ENCODE measurements around the gene SS18.

Gene SS18

GRCh38 chr18:26021061-26021754, 69.2 kb downstream of the SS18 start:
- DNase-seq (ENCODE audit: insufficient read length, low spot score) = no peak
- TF ChIP-seq, protein P1, sequence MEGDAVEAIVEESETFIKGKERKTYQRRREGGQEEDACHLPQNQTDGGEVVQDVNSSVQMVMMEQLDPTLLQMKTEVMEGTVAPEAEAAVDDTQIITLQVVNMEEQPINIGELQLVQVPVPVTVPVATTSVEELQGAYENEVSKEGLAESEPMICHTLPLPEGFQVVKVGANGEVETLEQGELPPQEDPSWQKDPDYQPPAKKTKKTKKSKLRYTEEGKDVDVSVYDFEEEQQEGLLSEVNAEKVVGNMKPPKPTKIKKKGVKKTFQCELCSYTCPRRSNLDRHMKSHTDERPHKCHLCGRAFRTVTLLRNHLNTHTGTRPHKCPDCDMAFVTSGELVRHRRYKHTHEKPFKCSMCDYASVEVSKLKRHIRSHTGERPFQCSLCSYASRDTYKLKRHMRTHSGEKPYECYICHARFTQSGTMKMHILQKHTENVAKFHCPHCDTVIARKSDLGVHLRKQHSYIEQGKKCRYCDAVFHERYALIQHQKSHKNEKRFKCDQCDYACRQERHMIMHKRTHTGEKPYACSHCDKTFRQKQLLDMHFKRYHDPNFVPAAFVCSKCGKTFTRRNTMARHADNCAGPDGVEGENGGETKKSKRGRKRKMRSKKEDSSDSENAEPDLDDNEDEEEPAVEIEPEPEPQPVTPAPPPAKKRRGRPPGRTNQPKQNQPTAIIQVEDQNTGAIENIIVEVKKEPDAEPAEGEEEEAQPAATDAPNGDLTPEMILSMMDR (IDR thresholded peaks at IDR 0.05; ENCODE audit: insufficient read depth, missing control alignments) = no peak
- FAIRE-seq = no peak

GRCh38 chr18:26017929-26018328, 72.5 kb downstream of the SS18 start:
- TF ChIP-seq, protein P1 (IDR thresholded peaks at IDR 0.05; ENCODE audit: insufficient read depth, missing control alignments) = peak; percentile 46
- peak; percentile 44 for FAIRE-seq
- no peak for DNase-seq (ENCODE audit: insufficient read length, low spot score)

DNA sequence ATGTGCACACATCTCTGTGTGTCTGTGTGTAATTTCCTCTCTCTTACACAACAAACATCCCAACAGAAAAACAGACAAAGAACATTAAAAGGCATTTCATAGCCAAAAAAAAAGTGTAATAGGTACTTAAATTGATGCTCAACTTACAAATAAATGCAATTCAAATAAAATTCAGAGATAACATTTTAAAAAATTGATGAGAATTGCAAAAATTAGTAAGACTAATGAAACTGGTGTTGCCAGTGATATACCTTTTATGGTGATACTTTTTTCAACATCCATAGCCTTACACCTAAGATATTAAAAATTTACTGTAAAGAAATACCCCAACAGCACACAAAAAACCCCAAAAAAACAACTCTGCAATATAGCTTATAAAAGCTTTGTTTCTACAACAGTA, 76.0 kb downstream of the SS18 start:
- TF ChIP-seq, protein P1 (IDR thresholded peaks at IDR 0.05; ENCODE audit: insufficient read depth, missing control alignments) = no peak
- no peak for FAIRE-seq
- DNase-seq (ENCODE audit: insufficient read length, low spot score) = no peak

GRCh38 chr18:26008619-26009018, 81.8 kb downstream of the SS18 start:
- no peak for FAIRE-seq
- TF ChIP-seq, protein P1 (IDR thresholded peaks at IDR 0.05; ENCODE audit: insufficient read depth, missing control alignments) = no peak
- no peak for DNase-seq (ENCODE audit: insufficient read length, low spot score)

DNA sequence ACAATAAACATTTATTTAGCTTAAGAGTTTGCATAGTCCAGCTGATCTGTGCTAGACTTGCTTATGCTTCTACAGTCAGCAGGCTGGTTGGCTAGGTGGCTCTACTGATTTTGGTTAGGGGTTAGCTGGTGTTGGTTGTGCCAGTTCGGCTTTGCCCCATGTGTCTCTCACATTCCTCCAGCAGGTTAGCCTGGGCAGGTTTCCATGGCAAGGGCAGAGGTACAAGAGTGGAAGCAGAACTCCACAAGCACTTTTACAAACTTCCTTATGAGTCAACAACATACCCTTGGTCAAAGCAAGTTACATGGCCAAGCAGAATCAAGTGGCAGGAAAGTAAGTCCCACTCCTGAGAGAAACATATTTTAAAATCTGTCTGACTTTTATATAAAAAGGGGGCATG, 82.3 kb downstream of the SS18 start:
- DNase-seq (ENCODE audit: insufficient read length, low spot score) (no peak), FAIRE-seq (no peak)
- TF ChIP-seq, protein P1 (IDR thresholded peaks at IDR 0.05; ENCODE audit: insufficient read depth, missing control alignments) = no peak

GRCh38 chr18:26005950-26006349, 84.5 kb downstream of the SS18 start:
- TF ChIP-seq, protein P1 (IDR thresholded peaks at IDR 0.05; ENCODE audit: insufficient read depth, missing control alignments) = no peak
- DNase-seq (ENCODE audit: insufficient read length, low spot score) = no peak
- no peak for FAIRE-seq

GRCh38 chr18:26004832-26005231, 85.6 kb downstream of the SS18 start:
- TF ChIP-seq, protein P1 (IDR thresholded peaks at IDR 0.05; ENCODE audit: insufficient read depth, missing control alignments) = no peak
- FAIRE-seq (no peak), DNase-seq (ENCODE audit: insufficient read length, low spot score) (no peak)

Data from D721Med (cell line).